ENCODE results near the gene MKNK2.

DNA sequence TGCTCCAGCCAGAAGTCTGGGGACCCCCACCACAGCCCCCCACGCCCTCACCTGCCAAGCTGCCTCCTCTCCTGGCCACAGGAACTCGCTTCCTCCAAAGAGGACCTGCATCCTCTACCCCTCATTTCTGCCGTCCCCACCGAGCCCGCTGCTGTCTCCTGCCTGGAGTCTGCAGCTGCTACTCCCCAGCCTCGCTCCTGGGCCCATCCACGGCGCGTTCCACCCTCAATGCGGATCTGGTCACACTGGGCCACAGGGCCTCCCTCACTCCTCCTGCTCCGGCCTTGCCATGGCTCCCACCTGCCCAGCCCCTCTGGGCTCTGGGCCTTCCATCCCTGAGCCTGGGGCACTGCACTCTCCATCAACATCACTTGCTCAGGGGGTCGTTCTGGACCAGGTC lies 39.9 kb downstream of the MKNK2 start:
- TF ChIP-seq FOXM1 (IDR thresholded peaks at IDR 0.05; ENCODE audit: borderline replicate concordance) = no peak
- TF ChIP-seq BHLHE40 (IDR thresholded peaks at IDR 0.05; ENCODE audit: borderline replicate concordance) = no peak
- TF ChIP-seq FOXK2 (IDR thresholded peaks at IDR 0.05) = no peak
- no peak for TF ChIP-seq SP1 (IDR thresholded peaks at IDR 0.05)
- TF ChIP-seq TARDBP (IDR thresholded peaks at IDR 0.05) = no peak
- TF ChIP-seq NFRKB (IDR thresholded peaks at IDR 0.05) = no peak
- TF ChIP-seq ARNT (IDR thresholded peaks at IDR 0.05) = no peak
- TF ChIP-seq ZNF384 (IDR thresholded peaks at IDR 0.05) = no peak
